22Rv1 (cell line): Measurements from ENCODE around the gene TYMP.

Experiments
- ZFX ChIP-seq: fragments of 450-650 bp; IDR thresholded peaks from 2 replicates; pipeline ENCODE4 v1.6.1; 2017; ENCODE audit warnings: antibody characterized with exemption, borderline replicate concordance
- TF ChIP-seq, protein P1 (sequence below): fragments of 450-650 bp; IDR thresholded peaks from 2 replicates; pipeline ENCODE4 v1.5.1; 2017; ENCODE audit warnings: mild to moderate bottlenecking

DNA sequence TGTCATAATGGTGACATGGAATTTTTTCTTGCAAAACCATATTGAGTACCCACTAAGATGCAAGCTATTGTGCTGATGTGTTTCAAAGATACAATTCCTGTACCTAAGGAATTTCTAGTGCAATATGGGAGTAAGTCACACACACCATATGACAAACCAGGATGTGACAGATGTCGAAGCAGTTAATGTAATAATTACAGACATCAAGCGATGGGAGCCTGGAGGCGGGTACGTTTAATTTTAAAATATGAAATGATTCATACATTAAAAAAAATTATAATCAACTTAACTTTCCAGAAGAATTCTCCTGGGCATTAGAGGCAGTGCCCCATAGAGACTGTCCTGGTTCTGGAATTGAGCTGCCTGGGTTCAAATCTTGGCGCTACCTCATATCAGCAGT is 26.9 kb upstream of the TYMP start:
- TF ChIP-seq, protein P1, sequence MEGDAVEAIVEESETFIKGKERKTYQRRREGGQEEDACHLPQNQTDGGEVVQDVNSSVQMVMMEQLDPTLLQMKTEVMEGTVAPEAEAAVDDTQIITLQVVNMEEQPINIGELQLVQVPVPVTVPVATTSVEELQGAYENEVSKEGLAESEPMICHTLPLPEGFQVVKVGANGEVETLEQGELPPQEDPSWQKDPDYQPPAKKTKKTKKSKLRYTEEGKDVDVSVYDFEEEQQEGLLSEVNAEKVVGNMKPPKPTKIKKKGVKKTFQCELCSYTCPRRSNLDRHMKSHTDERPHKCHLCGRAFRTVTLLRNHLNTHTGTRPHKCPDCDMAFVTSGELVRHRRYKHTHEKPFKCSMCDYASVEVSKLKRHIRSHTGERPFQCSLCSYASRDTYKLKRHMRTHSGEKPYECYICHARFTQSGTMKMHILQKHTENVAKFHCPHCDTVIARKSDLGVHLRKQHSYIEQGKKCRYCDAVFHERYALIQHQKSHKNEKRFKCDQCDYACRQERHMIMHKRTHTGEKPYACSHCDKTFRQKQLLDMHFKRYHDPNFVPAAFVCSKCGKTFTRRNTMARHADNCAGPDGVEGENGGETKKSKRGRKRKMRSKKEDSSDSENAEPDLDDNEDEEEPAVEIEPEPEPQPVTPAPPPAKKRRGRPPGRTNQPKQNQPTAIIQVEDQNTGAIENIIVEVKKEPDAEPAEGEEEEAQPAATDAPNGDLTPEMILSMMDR: no peak
- TF ChIP-seq ZFX: no peak
